H9 (cell line): Measurements from ENCODE around the gene RC3H1. TPM values are rescaled to one million over a fixed set of nuclear protein-coding genes. Genes with fewer than 3 reads are reported as not detected.

Experiments
- DNase-seq: peaks from one replicate; pipeline ENCODE4 v3.0.0-alpha.2; 2017
- H2AFZ ChIP-seq: one replicate; pipeline ENCODE4 v1.6.1; 2013; ENCODE audit warnings: mild to moderate bottlenecking, low read length, control low read depth, moderate library complexity
- H2AK5ac ChIP-seq: 2 replicates; pipeline ENCODE4 v1.6.1; 2013; ENCODE audit warnings: low read length, control low read depth, mixed read lengths; ENCODE audit not compliant: insufficient read length
- H2BK120ac ChIP-seq: one replicate; pipeline ENCODE4 v1.6.1; 2013; ENCODE audit warnings: low read depth, mild to moderate bottlenecking, low read length, control low read depth, inconsistent platforms; ENCODE audit not compliant: poor library complexity, severe bottlenecking
- H2BK12ac ChIP-seq: 2 replicates; pipeline ENCODE4 v1.6.1; 2013; ENCODE audit warnings: low read length, control low read depth, mixed read lengths, low read depth; ENCODE audit not compliant: insufficient read length
- H2BK15ac ChIP-seq: 2 replicates; pipeline ENCODE4 v1.6.1; 2013; ENCODE audit warnings: low read depth, low read length, control low read depth
- H2BK20ac ChIP-seq: one replicate; pipeline ENCODE4 v1.6.1; 2013; ENCODE audit warnings: low read depth, mild to moderate bottlenecking, low read length, control low read depth, inconsistent platforms; ENCODE audit not compliant: poor library complexity, severe bottlenecking
- H2BK5ac ChIP-seq: 2 replicates; pipeline ENCODE4 v1.6.1; 2013; ENCODE audit warnings: low read length, control low read depth, mixed read lengths; ENCODE audit not compliant: insufficient read length
- H3K14ac ChIP-seq: 2 replicates; pipeline ENCODE4 v1.6.1; 2013; ENCODE audit warnings: low read length, control low read depth; ENCODE audit not compliant: insufficient read depth
- H3K18ac ChIP-seq: 2 replicates; pipeline ENCODE4 v1.6.1; 2013; ENCODE audit warnings: low read depth, mild to moderate bottlenecking, mixed read lengths, low read length, control low read depth; ENCODE audit not compliant: insufficient read length
- H3K23ac ChIP-seq: 2 replicates; pipeline ENCODE4 v1.6.1; 2013; ENCODE audit warnings: low read length, control low read depth, mixed read lengths, low read depth; ENCODE audit not compliant: insufficient read length
- H3K23me2 ChIP-seq: 2 replicates; pipeline ENCODE4 v1.6.1; 2013; ENCODE audit warnings: low read depth, mild to moderate bottlenecking, mixed read lengths, low read length, control low read depth; ENCODE audit not compliant: insufficient read length, poor library complexity, severe bottlenecking
- H3K27ac ChIP-seq: 2 replicates; pipeline ENCODE4 v1.5.1; 2013; ENCODE audit warnings: low read length, control low read depth, mixed read lengths, low read depth; ENCODE audit not compliant: insufficient read length
- H3K27me3 ChIP-seq: 2 replicates; pipeline ENCODE4 v1.6.1; 2013; ENCODE audit warnings: low read length, control low read depth, inconsistent platforms; ENCODE audit not compliant: insufficient read depth
- H3K4ac ChIP-seq: 2 replicates; pipeline ENCODE4 v1.6.1; 2013; ENCODE audit warnings: low read depth, mild to moderate bottlenecking, control low read depth, inconsistent platforms, low read length, moderate library complexity
- H3K4me1 ChIP-seq: 2 replicates; pipeline ENCODE4 v1.6.1; 2013; ENCODE audit warnings: low read length, control low read depth, inconsistent platforms; ENCODE audit not compliant: insufficient read depth
- H3K4me2 ChIP-seq: 2 replicates; pipeline ENCODE4 v1.6.1; 2013; ENCODE audit warnings: low read length, control low read depth, mixed read lengths; ENCODE audit not compliant: insufficient read length, insufficient read depth
- H3K56ac ChIP-seq: 2 replicates; pipeline ENCODE4 v1.6.1; 2013; ENCODE audit warnings: low read depth, mild to moderate bottlenecking, mixed read lengths, low read length, control low read depth; ENCODE audit not compliant: insufficient read length
- H3K79me1 ChIP-seq: 2 replicates; pipeline ENCODE4 v1.6.1; 2013; ENCODE audit warnings: low read depth, mild to moderate bottlenecking, moderate library complexity, low read length, control low read depth, inconsistent platforms; ENCODE audit not compliant: insufficient read depth, poor library complexity, severe bottlenecking
- H3K79me2 ChIP-seq: 2 replicates; pipeline ENCODE4 v1.6.1; 2013; ENCODE audit warnings: low read length, control low read depth, inconsistent platforms; ENCODE audit not compliant: insufficient read depth
- H3K9ac ChIP-seq: 2 replicates; pipeline ENCODE4 v1.6.1; 2013; ENCODE audit warnings: low read length, control low read depth, mixed read lengths; ENCODE audit not compliant: insufficient read length; ENCODE audit errors: extremely low read depth
- H3K9me3 ChIP-seq: one replicate; pipeline ENCODE4 v1.6.1; 2013; ENCODE audit warnings: low read depth, low read length, inconsistent platforms; ENCODE audit not compliant: control insufficient read depth
- H3T11ph ChIP-seq: one replicate; pipeline ENCODE4 v1.6.1; 2013; ENCODE audit warnings: mild to moderate bottlenecking, low read length, control low read depth, inconsistent platforms
- H4K20me1 ChIP-seq: one replicate; pipeline ENCODE4 v1.6.1; 2013; ENCODE audit not compliant: control insufficient read depth, insufficient read length, insufficient read depth
- H4K5ac ChIP-seq: 2 replicates; pipeline ENCODE4 v1.6.1; 2013; ENCODE audit warnings: low read depth, mild to moderate bottlenecking, mixed read lengths, low read length, control low read depth; ENCODE audit not compliant: insufficient read length
- H4K8ac ChIP-seq: replicated peaks from 2 replicates; pipeline ENCODE4 v1.6.1; 2013; ENCODE audit warnings: low read length, control low read depth, mixed read lengths, low read depth; ENCODE audit not compliant: insufficient read length
- H4K91ac ChIP-seq: 2 replicates; pipeline ENCODE4 v1.6.1; 2013; ENCODE audit warnings: low read depth, mild to moderate bottlenecking, moderate library complexity, mixed read lengths, low read length, control low read depth; ENCODE audit not compliant: insufficient read length
- H3K27ac Mint-ChIP-seq, 3 experiments: 2 replicates in 2 of 3; 3 replicates in 1 of 3; pipeline ENCODE4 v1.8.0; 2020 to 2021; ENCODE audit warnings: mixed read lengths in 3 of 3, mild to moderate bottlenecking in 1 of 3, moderate library complexity in 1 of 3
- H3K27me3 Mint-ChIP-seq: 2 replicates; pipeline ENCODE4 v1.8.0; 2021; ENCODE audit warnings: low read depth, mild to moderate bottlenecking, moderate library complexity, mixed read lengths
- H3K36me3 Mint-ChIP-seq, 3 experiments: 2 replicates in 2 of 3; 3 replicates in 1 of 3; pipeline ENCODE4 v1.8.0; 2020 to 2021; ENCODE audit warnings: low read depth in 3 of 3, mixed read lengths in 3 of 3; ENCODE audit not compliant: insufficient read depth in 1 of 3
- H3K4me1 Mint-ChIP-seq, 2 experiments: 2 replicates each; pipeline ENCODE4 v1.8.0; 2020; ENCODE audit warnings: mixed read lengths in 2 of 2
- H3K4me3 Mint-ChIP-seq, 2 experiments: 2 replicates in 1 of 2; 3 replicates in 1 of 2; pipeline ENCODE4 v1.8.0; 2020 to 2021; ENCODE audit warnings: mild to moderate bottlenecking in 2 of 2, mixed read lengths in 2 of 2, moderate library complexity in 1 of 2
- H3K9me3 Mint-ChIP-seq, 2 experiments: 2 replicates in 1 of 2; 3 replicates in 1 of 2; pipeline ENCODE4 v1.8.0; 2020; ENCODE audit warnings: mild to moderate bottlenecking in 2 of 2, mixed read lengths in 2 of 2, moderate library complexity in 1 of 2
- CTCF ChIP-seq: fragments of 200-600 bp; sonication (generic); conservative IDR thresholded peaks from 3 replicates; pipeline ENCODE4 v1.8.0; 2021; ENCODE audit warnings: antibody characterized with exemption, mild to moderate bottlenecking
- WGBS: extraction: QIAGEN DNeasy Blood & Tissue Kit; methylation state at CpG from one replicate; pipeline ENCODE4 v1.1.7; 2013; ENCODE audit warnings: missing lambda C conversion rate, low lambda C conversion rate, mixed read lengths; ENCODE audit not compliant: insufficient read length; ENCODE audit errors: extremely low coverage; 5-methylcytosine and 5-hydroxymethylcytosine counted together
- total RNA-seq: library from RNA; stranded (reverse); gene quantifications from 2 replicates; pipeline ENCODE4 v1.2.1, GENCODE V29; 2021

RC3H1 gene
- total RNA-seq, 1 experiment from 2014 or later = 36.1 TPM

- DNase-seq = no peak
- H2BK12ac ChIP-seq = no peak overlapping the region
- no peaks in the 10 kb centered on the region for H3K27me3 ChIP-seq
- H4K20me1 ChIP-seq = no peaks in the 10 kb centered on the region
- H2BK5ac ChIP-seq = no peak overlapping the region
- H3K9ac ChIP-seq = no peak overlapping the region
- no peaks in the 10 kb centered on the region for H3K79me1 ChIP-seq
- H3K27me3 Mint-ChIP-seq = no peaks in the 10 kb centered on the region
- no CpG with 5 or more reads among the region's 4 CpGs for WGBS
- no peak overlapping the region for H3K4me2 ChIP-seq
- H3K23me2 ChIP-seq = no peaks in the 10 kb centered on the region
- H3K56ac ChIP-seq = no peak overlapping the region
- no peaks in the 10 kb centered on the region for H3K9me3 ChIP-seq
- H3K14ac ChIP-seq = no peak overlapping the region
- no peak for TF ChIP-seq CTCF
- H3K27ac ChIP-seq = no peak overlapping the region
- H3T11ph ChIP-seq = no peak overlapping the region
- H4K5ac ChIP-seq = no peak overlapping the region
- no peak overlapping the region for H3K18ac ChIP-seq
- no peak overlapping the region for H3K4me3 Mint-ChIP-seq
- H2AK5ac ChIP-seq = no peak overlapping the region
- H3K4me1 Mint-ChIP-seq = no peaks in the 10 kb centered on the region
- no peaks in the 10 kb centered on the region for H3K4me1 ChIP-seq
- H3K36me3 Mint-ChIP-seq = peaks cover 14 to 77% (median 73%) of the 10 kb centered on the region in 3 experiments; a peak in 6 of 7 replicates
- no peaks in the 10 kb centered on the region for H3K79me2 ChIP-seq
- H2BK120ac ChIP-seq = no peak overlapping the region
- H2BK15ac ChIP-seq = no peak overlapping the region
- no peak overlapping the region for H4K8ac ChIP-seq
- H2BK20ac ChIP-seq = no peak overlapping the region
- no peaks in the 10 kb centered on the region for H3K9me3 Mint-ChIP-seq
- no peak overlapping the region for H3K27ac Mint-ChIP-seq
- H4K91ac ChIP-seq = no peak overlapping the region
- H3K23ac ChIP-seq = no peak overlapping the region
- H2AFZ ChIP-seq = no peak overlapping the region
- no peak overlapping the region for H3K4ac ChIP-seq
These were observed 73.6 kb downstream of the RC3H1 start for GRCh38 chr1:173948594-173948993.
